ENCODE data around the gene F11R.
"Not testable (repeated sequence)": the region's sequence is repeated elsewhere in the genome, so short reads cannot be mapped to it uniquely, and the experiment has no call there.

The F11R gene

GRCh38 chr1:161009602-161010211 lies 11.2 kb downstream of the F11R start:
- no peak for DNase-seq

DNA sequence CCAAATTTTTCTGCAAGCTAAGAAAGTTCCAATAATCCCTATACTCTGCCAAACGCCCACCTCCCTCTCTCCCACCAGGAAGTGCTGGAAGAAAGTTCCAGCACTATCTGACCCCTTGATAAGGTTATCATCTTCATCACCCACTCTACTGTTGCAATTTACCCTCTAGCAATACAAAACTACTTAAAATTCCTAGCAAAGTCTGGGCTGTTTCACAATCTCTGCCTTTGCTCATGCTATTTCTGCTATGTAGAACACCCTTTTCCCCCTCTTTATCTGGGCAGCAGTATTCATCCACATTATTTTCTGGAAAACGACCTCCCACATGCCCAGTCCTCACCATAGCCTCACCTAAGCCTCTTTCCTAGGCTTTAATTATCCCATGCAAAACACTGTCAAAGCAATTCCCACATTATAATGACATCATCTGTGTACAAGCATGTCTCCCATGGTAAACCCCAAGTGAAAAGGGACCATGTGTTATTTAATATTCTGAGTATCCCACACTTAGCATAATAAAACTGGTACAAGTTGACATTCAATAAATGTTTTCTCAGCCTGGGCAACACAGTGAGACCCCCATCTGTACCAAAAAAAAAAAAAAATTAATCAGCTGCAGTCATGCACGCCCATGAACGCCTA lies 12.0 kb downstream of the F11R start:
- no peak for DNase-seq

DNA sequence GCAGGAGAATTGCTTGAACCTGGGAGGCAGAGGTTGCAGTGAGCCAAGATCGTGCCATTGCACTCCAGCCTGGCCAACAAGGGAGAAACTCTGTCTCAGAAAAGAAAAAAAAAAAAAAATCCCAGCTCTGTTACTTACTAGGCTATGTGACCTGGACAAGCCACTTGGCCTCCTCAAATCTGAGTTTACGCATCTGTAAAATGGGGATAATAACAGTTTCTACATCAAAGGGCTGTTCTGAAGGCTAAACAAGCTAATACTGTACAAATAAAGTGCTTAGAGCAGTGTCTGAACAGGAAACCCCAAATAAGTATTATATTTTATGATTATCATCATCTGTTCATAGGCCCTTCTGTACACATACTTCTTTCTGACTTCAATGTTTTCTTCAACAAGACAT lies 13.6 kb downstream of the F11R start:
- DNase-seq, result no peak

DNA sequence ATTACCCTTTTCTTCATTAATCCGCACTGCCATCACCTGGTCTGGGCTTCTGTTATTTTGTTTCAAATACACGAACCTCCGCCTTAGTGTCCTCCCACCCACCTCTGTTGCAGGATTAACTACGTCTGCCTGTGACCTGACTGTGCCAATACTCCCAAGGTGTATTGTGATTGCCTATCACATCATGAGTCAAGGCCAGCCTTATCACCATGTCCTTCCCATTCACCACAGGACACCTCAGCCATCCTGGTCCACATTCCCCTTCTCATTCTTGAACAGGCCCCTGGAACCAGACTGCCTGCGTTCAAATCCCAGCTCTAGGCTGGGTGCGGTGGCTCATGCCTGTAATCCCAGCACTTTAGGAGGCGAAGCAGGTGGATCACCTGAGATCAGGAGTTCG lies 14.4 kb downstream of the F11R start:
- DNase-seq, result no peak

DNA sequence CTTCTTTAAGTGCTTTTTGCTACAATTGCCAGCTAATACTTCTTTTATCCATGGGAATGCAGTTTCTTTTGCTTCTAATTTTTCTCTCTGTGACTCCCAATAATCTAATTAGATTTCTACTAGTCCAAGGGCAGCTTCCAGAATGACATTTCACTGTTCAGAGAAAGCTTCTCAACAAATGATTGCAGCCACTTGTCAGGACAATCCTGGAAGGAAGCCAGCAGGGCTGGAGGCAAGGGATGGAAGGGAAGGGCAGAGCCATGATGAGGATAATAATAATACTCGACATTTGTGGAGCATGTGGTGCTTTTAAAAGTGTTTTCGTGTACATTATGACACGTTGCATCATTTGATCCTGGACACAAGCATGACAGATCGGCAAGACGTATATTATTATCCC lies 19.4 kb downstream of the F11R start:
- no peak for DNase-seq

GRCh38 chr1:161000736-161001480 lies 20.0 kb downstream of the F11R start:
- no peak for DNase-seq

GRCh38 chr1:160999376-160999775 lies 21.6 kb downstream of the F11R start:
- DNase-seq, result no peak

GRCh38 chr1:160997323-160998038 lies 23.5 kb downstream of the F11R start:
- peak; percentile 80 for DNase-seq

DNA sequence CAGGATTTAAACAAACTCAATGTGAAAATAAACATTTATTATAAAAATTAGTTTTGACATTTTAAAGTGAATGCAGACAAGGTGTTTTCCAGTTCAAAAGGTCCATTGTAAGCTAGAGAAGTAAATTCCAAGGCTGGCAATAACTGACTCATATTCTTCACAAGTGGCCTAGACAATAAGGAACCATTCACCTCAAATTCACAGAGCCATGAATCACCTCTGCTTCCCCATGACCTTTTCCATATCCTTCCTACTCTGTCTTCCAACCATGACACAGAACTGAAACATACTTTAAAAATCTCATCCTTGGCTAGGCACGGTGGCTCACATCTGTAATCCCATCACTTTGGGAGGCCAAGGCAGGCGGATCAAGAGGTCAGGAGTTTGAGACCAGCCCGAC lies 24.8 kb downstream of the F11R start:
- DNase-seq, result no peak

- no peak for DNase-seq
Observed at GRCh38 chr1:160993544-160994193, 27.3 kb downstream of the F11R start.

- DNase-seq, result not testable (repeated sequence)
Observed at GRCh38 chr1:160992036-160992435, 28.9 kb downstream of the F11R start.

- no peak for DNase-seq
Observed at GRCh38 chr1:160987359-160988050, 33.4 kb downstream of the F11R start.

- DNase-seq, result no peak
Observed at GRCh38 chr1:160985723-160986122, 35.2 kb downstream of the F11R start.

GRCh38 chr1:160981584-160982411 lies 39.2 kb downstream of the F11R start:
- no peak for DNase-seq

GRCh38 chr1:160979286-160979685 lies 41.7 kb downstream of the F11R start:
- DNase-seq, result no peak

- no peak for DNase-seq
Observed at GRCh38 chr1:160978510-160978927, 42.4 kb downstream of the F11R start.

GRCh38 chr1:160975026-160975425 lies 45.9 kb downstream of the F11R start:
- DNase-seq, result no peak

DNA sequence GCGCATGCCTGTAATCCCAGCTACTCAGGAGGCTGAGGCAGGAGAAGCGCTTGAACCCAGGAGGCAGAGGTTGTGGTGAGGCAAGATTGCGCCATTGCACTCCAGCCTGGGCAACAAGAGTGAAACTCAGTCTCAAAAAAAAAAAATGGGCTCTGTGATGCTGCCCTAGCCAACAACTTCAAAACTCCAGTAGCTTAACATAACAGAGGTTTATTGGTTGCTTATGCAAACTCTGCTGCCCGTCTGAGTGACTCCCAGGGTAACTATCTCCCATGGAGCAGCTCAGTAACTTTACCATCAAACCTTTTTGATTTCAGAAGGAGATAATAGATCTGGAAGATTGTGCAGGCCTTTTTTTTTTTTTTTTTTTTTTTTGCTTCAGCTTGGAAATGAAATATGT lies 47.5 kb downstream of the F11R start:
- DNase-seq, result no peak

- DNase-seq, result no peak
Observed at GRCh38 chr1:160972939-160973338, 48.0 kb downstream of the F11R start.

- DNase-seq, result peak; percentile 66
Observed at GRCh38 chr1:160971618-160972056, 49.3 kb downstream of the F11R start.

- DNase-seq, result no peak
Observed at GRCh38 chr1:160963521-160963920, 57.4 kb downstream of the F11R start.

Measured in activated effector memory CD4-positive, alpha-beta T cell treated with anti-CD3 and anti-CD28 coated beads, Interleukin-2, amount 50 U/mL, for 16 hours (primary cell).